GM19438 (cell line): ENCODE measurements around the gene DNAJB12.
"Not testable (repeated sequence)": the region's sequence is repeated elsewhere in the genome, so short reads cannot be mapped to it uniquely, and the experiment has no call there.

Experiments
- ATAC-seq: cut with Tn5 transposase; IDR thresholded peaks from one replicate; pipeline ENCODE4 v1.9.1; 2021; ENCODE audit warnings: low read depth; ENCODE audit not compliant: unreplicated experiment

The DNAJB12 gene

DNA sequence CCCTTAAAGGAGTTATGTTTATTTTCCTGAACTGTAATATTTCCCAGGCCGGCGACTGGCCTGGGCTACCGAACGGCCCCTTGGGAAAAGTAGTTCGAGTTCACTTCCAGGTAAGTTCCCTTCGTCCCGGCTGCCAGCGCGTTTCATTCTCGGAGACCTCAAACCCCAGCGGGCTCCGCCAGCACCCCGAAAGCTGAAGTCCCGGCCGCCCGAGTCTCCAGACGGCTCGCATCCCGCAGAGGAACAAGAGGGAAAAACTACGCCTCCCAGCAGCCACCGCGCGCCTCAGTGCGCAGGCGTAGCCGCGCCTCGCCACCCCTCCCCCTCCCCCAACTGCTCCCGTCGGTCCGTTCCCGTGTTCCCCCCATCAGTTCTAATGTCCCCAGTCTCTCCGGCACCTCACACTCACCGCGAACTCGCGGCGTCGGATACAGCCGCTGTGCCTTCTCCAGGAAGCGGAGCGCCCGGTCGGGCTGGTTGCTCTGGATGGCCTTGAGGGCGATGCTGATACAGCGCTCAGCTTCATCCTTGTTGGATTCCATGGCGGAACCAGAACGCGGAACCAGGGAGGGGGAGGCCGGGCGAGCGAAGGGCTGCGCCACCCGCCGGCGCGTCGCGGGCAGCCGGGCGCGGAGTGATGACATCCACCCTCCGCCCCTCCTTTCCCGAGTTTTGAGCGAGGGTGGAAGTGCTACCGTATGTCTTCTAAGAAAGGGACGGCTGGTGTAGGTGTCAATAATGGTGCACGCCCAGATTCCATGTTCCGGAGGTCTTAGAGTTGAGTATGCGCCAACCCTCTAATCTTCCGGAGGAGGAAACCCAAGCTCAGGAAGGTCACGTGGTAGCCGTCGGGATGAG lies at the start of gene DNAJB12:
DNAJB12 (minus strand) TSS at position 564 of the 858 bp plus-strand sequence; CDS start at position 542, 22 bp downstream.
- ATAC-seq, result peak; percentile 70

DNA sequence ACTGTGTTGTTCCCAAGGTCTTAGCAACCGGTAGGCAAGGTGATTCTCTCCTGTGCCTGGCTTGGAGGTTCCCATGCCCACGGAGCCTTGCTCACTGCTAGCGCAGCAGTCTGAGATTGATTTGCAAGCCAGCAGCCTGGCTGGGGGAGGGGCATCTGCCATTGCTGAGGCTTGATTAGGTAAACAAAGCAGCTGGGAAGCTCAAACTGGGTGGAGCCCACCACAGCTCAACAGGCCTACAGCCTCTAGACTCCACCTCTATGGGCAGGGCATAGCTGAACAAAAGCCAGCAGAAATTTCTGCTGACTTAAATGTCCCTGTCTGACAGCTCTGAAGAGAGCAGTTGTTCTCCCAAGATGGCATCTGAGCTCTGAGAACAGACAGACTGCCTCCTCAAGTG lies 40.9 kb upstream of the DNAJB12 start:
- not testable (repeated sequence) for ATAC-seq

DNA sequence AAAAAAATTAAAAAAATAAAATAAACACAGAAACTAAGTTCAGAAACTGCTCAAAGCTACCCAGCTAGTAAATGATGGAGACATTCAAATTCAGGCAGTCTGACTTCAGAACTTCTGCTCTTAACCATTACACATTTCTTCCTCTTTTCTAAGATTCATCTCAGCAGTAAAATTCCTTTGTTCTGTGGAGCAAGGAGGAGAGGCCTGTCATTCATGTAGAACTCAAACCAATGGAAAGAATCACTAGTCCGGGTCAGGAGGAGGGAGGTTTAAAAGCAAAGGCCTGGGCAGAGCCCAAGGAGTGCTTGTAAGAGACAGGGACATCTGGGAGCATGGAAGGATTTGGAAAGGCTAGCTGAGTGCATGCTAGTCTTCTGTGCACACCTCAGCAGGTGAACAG lies 37.9 kb upstream of the DNAJB12 start:
- ATAC-seq, result no peak

DNA sequence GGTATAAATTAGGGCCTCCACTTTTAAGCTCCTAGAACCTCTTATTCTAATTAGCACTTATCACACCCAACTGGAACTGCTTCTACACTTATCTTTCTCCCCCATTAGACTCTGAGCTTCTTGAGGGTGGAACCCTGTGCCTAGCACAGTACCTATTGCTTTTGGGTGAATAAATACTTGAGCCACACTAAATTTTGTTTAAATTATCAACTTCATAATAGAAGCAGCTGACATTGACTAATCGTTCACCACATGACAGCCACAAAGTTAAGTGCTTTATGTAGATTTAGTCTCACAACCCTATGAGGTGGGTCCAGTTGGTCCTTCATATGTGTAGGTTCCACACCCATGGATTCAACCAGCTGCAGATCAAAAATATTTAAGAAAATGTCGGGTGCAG lies 36.0 kb upstream of the DNAJB12 start:
- no peak for ATAC-seq

DNA sequence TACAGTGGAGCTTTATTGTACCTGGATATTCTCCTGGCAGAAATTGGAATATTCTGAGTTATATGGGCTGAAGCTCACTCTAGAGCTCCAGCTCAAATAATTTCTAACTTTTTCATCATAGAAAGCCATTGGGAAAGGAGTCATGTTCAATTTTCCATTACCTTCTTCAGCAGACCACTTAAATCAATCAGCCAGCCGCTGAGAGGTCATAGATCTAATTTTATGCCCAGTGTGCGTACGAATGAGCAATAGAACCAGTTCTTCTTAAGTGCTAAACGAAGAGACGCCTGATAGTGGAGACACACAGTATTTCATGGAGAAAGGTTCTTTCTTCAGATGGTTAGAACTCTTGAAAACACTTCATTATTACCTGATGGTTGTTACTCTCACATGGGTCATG lies 35.0 kb upstream of the DNAJB12 start:
- no peak for ATAC-seq

DNA sequence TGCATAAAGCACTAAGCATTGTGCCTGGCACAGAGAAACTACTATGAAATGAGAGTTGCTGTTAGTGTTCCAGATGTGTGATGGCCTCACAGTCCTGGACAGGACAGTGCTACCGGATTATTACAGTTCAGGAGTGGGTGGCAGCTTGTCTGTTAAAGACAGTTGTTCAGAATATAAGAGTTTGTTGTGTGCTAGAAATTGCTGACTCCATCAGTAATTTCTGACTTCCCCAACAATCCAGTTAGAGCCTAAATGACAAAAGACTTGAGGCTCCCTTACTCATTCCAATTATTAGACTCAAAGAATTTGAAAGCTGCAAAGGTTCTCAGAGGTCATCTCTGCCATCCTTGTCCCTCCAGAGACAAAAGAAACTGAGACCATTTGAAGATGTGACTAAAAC lies 34.3 kb upstream of the DNAJB12 start:
- ATAC-seq, result no peak

DNA sequence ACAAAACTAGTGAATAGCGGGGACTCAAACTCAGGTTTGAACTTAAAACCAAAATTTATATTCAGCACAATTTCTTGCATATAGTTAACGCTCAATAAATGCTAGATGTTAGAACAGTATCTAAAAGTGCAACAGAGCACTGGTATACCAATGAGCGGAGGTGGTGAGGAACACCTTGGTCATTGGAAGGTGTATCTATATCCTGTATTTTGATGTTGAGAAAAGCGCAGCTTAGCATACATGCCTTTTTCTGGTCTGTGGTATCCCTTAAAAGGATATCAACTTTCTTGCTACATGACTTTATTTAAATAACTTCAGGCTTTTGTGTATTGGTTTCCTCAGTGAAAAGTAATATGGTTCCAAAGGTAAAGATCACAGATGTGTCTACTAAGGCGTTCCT lies 33.3 kb upstream of the DNAJB12 start:
- ATAC-seq, result no peak

DNA sequence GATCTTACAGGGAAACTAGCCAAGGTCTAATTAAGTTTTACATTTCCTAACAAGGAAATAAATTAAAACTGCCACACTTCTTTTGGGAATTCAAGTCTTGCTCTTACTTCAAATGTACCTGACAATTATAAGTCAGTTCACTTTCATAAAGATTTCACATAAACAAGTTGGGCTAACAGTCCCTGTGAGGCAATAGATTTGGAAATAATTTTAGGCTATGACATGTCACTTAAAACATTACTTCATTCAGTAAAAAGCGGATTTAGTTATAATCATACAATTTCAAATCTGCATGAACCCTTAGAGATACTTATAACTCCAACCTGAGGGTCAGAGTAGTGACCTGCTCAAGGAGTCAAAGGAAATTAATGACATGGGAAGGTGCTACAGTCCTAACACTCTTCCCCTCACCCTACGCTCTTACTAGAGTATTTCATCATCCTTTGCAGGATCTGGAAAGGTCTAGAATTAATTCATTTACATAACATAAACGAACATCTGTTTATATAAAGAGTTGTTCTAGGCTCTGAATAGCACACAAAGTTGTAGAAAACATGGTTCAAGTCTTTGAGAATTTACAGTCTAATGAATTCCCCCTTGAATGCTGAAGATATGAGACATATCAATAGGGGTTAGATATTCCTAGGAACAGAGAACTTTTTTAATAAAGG lies 32.3 kb upstream of the DNAJB12 start:
- no peak for ATAC-seq

DNA sequence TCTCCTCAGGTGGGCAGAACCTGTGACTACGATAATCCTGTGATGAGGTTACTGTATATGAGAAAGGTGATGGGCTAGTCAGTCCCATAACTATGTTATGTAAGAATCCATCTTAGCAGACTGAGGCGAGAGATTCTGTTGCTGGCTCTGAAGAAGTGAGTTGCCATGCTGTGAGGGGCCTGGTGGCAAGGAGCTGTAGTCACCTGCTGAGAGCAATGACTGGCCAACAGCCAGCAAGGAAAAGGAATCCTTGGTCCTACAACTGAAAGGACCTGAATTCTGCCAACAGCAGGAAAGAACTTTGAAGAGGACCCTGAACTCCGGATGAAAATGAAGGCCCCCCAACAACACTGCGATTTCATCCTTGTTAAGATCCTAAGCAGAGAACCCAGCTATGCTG lies 31.0 kb upstream of the DNAJB12 start:
- no peak for ATAC-seq

DNA sequence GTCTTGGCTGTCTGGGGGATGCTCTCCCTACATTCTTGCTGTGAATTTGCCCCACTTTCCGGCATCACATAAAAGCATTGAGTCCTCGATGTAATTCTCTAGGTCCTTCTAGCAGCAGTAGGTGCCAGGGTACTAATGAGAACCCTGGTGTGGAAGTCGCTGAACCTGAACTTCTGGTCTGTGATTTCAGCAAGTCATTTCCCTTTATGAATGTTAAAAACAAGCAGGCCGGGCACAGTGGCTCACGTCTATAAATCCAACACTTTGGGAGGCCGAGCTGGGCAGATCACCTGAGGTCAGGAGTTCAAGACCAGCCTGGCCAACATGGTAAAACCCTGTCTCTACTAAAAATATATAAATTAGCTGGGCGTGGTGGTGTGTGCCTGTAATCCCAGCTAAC lies 30.3 kb upstream of the DNAJB12 start:
- not testable (repeated sequence) for ATAC-seq

DNA sequence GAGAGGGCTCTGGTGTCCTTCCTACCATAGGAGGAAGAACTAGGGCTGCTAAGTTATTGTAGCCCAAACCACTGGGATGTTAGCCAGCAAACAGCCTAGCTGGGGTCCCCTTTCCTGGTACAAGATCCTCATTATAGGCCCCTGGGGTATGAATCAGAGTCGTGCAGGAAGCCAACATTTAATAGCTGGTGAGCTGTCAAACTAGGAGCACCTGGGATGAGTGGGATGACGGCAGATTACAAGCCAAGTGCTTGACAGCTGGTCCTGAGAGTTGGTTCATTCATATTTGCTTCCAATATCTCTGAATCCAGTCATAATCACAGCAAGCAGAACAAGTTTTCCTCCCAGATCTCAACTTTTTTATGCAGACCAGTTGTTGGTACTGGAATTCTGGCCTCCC lies 25.1 kb upstream of the DNAJB12 start:
- no peak for ATAC-seq

DNA sequence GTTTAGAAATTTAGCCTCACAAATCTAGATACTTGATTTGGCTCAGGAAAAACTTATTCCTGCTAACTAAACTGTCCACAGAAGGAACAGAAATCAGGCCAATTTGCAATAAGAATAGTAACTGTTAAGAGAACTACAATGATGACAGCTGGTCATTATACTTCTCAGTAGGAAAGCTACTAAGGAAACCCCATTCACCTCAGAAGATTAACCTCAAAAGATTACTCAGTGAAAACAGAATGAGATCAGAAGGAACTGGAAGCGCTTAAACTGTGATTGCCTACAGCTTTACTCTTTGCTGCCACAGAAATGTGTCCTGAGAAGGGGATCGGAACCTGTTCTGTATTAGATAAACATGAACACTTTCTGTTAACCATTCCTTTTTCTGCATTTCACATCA lies 24.3 kb upstream of the DNAJB12 start:
- no peak for ATAC-seq

DNA sequence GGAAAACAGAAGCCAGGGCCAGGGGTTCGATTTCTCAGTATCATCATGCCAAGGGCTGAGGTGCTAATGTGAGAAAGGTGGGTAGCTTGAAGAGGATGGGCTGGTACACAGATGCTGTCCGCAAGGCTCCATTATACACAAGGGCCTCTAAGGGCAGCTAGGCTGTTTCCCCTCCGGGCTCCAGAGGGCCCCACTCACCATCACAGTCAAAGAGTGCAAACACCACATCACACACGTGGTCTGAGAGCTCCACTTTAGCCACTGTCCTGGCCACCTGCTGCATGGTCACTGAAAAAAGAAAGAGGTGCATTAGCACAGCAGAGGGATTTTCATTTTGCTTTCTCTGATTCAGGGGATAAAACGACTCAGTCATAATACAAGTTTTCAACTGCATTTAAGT lies 20.9 kb upstream of the DNAJB12 start:
- ATAC-seq, result no peak

DNA sequence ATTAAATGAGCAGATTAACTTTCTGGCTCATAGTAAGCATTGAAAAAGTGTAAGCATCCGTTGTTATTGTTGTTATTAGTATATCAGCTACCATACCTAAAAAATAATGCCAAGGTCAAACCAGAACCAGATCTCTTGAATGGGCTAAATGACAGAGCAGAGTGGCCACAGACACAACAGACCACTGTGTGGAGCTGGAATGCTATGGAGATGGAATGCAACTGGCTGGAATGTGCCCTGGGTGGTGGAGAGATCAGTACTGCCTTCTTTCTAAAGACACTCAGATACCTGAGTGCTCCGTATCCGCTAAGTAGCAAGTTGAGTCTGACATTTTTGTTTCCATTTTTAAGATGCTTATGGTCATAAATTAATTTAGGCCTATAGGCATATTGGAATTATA lies 20.5 kb upstream of the DNAJB12 start:
- ATAC-seq, result no peak

DNA sequence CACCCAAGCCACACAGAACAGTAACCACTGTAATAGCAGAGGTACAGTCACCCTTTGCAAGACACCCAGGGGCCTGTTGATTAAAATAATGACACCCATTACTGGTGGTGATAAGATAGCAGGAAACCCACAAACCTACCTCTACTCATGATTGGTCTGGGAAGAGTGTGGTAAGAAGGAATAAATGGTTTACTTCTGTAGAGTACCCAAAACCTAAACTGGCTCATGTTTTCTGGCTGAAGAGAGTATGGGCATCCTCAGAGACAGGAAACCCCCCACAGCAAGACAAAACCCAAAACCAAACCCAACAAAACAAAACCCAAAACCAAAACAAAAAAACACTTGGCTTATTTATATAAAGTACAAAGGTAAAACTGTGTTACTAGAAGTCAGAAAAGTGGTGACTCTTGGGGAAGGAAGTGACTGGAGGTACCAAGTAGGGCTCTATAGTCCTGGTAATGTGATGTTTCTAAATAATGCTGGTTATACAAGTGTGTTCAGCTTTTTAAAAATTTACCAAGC lies 15.5 kb upstream of the DNAJB12 start:
- no peak for ATAC-seq

DNA sequence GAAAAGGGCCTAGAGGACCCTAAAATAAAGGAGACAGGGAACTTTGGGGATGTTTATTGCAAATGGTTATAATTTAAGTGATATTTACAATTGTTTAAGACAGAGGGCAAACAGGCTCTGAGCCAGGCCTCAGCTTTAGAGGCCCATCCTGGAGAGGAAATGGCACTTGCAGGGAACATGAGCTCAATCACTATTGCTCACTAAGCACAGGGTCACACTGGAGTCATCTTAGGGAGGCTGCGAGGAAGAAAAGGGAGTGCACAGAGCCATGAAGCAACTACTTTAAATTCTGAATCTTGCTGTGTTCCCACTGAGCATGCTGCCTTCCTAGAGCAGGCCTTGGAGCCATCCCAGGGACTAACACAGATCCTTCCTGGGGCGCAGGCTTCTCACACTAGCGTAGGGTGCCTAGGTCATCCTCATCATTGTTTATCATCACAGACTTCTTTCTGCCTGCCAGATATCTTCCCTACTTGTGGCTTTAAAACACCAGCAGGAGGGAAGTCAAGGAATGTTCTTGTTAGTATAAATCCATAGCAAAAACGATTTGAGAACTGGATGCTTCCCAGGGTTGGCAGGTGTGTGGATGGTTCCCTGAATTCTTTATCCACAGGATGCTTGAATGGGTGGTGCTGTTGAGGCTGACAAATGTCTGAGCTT lies 12.7 kb upstream of the DNAJB12 start:
- no peak for ATAC-seq

DNA sequence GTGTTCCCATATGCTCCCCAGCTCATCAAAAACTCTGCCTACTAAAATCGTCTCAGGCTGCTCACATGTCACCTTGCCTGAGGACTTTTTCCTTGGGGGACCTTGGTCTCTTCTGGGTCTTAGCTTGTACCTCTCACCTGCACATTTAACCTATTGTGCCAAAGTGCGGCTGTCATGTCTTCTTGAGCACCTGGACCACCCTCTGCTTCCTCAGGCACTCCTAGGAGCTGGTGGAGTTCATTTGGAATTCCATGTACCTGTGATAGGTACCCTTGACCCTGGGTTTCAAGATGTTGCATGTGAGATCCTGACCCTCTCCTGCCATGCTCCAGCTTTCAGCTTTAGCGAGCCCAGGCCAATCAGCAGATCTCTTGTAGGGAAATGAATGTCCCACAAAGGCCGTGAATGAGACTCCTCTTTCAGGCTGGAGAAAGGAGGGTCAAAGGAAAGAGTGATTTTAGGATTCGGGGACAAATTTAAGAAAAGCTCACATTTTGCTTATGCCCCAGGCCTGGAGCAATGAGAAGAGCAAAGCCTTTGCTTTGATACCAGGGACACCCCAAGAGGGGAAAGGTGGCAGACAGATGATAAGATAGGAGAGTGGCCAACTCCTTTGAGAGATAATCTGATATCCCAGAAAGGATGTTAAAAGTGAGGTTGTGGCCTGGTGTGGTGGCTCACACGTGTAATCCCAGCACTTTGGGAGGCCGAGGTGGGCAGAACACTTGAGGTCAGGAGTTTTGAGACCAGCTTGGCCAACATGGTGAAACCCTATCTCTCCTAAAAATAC lies 10.6 kb upstream of the DNAJB12 start:
- no peak for ATAC-seq

DNA sequence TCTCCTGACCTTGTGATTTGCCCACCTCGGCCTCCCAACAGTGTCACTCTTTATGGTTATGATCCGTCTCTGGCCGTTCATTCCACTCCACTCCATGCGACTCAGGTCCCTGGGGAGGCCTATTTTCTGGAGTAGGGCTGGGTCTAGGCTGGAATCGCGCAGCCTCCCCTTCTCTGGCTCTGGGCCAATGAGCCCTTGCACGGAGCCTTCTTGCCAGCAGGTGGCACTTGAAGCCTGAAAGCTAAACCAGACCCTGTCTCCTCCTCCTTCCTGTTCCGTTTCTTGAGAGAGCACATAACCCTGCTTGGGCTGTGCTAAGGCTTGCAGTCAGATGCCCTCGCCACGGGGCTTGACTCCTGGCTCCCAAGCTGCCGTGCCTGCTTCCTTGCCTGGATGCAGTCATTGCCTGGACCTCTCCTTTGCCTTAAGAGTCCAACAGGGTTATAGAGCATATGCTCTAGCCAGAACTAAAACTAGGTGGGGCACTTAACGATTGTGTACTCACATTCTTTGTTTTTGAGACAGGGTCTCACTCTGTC lies 9.6 kb upstream of the DNAJB12 start:
- no peak for ATAC-seq

DNA sequence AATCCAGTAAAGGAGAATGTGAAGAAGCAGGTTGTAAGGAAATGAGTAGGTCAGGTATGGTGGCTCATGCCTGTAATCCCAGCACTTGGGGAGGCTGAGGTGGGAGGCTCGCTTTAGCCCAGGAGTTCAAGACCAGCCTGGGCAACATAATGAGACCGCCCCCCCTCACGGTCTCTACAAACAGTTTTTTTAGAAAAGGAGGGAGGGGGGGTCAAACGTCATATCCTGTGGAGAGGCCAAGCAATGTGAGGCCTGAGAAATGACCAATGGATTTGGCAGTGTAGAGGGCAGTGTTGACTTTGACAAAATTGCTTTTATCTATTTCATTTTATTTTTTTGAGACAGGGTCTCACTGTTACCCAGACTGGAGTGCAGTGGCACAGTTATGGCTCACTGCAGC lies 2.3 kb upstream of the DNAJB12 start:
- ATAC-seq, result no peak

DNA sequence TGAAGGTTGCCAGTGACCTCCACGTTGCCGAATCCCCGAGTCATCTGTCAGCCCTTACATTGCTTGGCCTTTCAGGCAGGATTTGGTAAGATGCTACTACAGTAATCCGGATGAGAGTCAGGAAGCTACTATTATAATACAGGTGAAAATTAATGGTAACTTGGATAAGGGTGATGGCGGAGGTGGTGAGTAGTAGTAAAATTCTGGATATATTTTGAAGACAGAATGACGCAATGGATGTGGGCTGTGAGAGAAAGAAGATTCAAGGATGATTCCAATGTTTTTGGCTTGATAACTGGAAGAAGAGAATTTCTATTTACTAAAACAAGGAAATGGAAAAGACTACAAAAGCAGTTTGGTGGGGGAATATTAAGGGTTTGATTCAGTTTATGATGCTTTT lies 1.4 kb upstream of the DNAJB12 start:
- ATAC-seq, result no peak
